Glutamatergic neuron (in vitro differentiated cells): Measurements from ENCODE around the gene P2RY11. TPM values are rescaled to one million over a fixed set of nuclear protein-coding genes. Genes with fewer than 3 reads are reported as not detected.

Source experiments
- DNase-seq: peaks from one replicate; pipeline ENCODE4 v3.0.0; 2022
- H3K27ac Mint-ChIP-seq: one replicate; pipeline ENCODE4 v1.8.0; 2020; ENCODE audit warnings: mild to moderate bottlenecking, mixed read lengths, inconsistent platforms; ENCODE audit not compliant: unreplicated experiment
- H3K27me3 Mint-ChIP-seq: one replicate; pipeline ENCODE4 v1.8.0; 2020; ENCODE audit warnings: mild to moderate bottlenecking, moderate library complexity, mixed read lengths, inconsistent platforms; ENCODE audit not compliant: unreplicated experiment
- H3K36me3 Mint-ChIP-seq: one replicate; pipeline ENCODE4 v1.8.0; 2020; ENCODE audit warnings: mild to moderate bottlenecking, mixed read lengths, inconsistent platforms; ENCODE audit not compliant: unreplicated experiment
- H3K4me1 Mint-ChIP-seq: one replicate; pipeline ENCODE4 v1.8.0; 2020; ENCODE audit warnings: mild to moderate bottlenecking, low read depth, mixed read lengths, inconsistent platforms; ENCODE audit not compliant: unreplicated experiment
- H3K4me3 Mint-ChIP-seq: one replicate; pipeline ENCODE4 v1.8.0; 2020; ENCODE audit warnings: mild to moderate bottlenecking, mixed read lengths, inconsistent platforms; ENCODE audit not compliant: unreplicated experiment
- H3K9me3 Mint-ChIP-seq: one replicate; pipeline ENCODE4 v1.8.0; 2020; ENCODE audit warnings: mild to moderate bottlenecking, moderate library complexity, mixed read lengths, inconsistent platforms; ENCODE audit not compliant: unreplicated experiment
- total RNA-seq: library from RNA; stranded (reverse); fragmentation: NEBNext Ultra II Directional; extraction: Animal tissue kit (Norgen Biotek cat#: 25700); gene quantifications from one replicate; pipeline ENCODE4 v1.2.1, GENCODE V29; 2021; ENCODE audit not compliant: unreplicated experiment
- TF ChIP-seq, protein P1 (sequence below): fragments of 200-600 bp; sonication (generic); IDR thresholded peaks from one replicate; pipeline ENCODE4 v1.5.0; 2021; ENCODE audit not compliant: partially characterized antibody, unreplicated experiment

The P2RY11 gene
- total RNA-seq, 1 donor from 2014 or later: 21.6 TPM

DNA sequence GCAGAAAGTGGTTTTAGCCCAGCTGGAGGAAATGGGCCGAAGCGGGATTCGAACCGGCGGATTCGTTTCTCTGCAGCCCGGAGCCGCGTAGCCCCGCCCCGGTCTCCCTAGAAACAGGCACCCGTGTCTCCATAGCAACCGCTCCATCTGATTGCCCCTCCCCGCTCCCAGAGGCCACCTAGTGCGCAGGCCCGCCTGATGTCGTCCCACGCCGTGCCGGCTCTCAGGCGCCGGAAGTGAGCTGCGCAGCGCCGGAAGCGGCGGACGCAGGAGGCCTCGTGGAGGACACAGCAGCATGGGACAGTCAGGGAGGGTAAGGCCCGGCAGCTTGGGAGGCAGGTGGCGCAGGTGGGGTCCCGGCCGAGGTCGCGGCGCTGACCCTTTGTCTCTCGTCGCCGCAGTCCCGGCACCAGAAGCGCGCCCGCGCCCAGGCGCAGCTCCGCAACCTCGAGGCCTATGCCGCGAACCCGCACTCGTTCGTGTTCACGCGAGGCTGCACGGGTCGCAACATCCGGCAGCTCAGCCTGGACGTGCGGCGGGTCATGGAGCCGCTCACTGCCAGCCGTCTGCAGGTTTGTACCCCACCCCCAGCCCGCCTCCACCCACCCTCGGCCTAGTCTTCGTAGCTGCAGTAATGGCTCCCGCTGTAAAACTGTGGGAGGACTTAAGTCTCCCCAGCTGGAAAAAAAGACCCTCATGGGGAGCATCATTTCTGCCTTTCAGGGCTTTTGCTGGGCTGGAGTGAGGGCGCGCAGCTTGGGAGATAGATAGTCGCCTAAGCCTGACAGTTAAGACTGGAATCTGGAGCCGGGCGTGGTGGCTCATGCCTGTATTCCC is 5.2 kb upstream of the P2RY11 start, which contains the start of gene PPAN:
TSS of gene PPAN (plus strand) at position 263 of the 837 bp plus-strand sequence. CDS start at position 296, 33 bp downstream.
- H3K9me3 Mint-ChIP-seq: peaks cover 5% of the 10 kb centered on the region
- H3K36me3 Mint-ChIP-seq: no peaks in the 10 kb centered on the region
- TF ChIP-seq, protein P1, sequence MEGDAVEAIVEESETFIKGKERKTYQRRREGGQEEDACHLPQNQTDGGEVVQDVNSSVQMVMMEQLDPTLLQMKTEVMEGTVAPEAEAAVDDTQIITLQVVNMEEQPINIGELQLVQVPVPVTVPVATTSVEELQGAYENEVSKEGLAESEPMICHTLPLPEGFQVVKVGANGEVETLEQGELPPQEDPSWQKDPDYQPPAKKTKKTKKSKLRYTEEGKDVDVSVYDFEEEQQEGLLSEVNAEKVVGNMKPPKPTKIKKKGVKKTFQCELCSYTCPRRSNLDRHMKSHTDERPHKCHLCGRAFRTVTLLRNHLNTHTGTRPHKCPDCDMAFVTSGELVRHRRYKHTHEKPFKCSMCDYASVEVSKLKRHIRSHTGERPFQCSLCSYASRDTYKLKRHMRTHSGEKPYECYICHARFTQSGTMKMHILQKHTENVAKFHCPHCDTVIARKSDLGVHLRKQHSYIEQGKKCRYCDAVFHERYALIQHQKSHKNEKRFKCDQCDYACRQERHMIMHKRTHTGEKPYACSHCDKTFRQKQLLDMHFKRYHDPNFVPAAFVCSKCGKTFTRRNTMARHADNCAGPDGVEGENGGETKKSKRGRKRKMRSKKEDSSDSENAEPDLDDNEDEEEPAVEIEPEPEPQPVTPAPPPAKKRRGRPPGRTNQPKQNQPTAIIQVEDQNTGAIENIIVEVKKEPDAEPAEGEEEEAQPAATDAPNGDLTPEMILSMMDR: no peak
- H3K27me3 Mint-ChIP-seq: peaks cover 6% of the 10 kb centered on the region
- peaks cover 5% of the 10 kb centered on the region for H3K4me1 Mint-ChIP-seq
- peak within 1 kb of the TSS; percentile 65 for H3K27ac Mint-ChIP-seq
- peak; percentile 98 for DNase-seq
- peak within 1 kb of the TSS; percentile 85 for H3K4me3 Mint-ChIP-seq

DNA sequence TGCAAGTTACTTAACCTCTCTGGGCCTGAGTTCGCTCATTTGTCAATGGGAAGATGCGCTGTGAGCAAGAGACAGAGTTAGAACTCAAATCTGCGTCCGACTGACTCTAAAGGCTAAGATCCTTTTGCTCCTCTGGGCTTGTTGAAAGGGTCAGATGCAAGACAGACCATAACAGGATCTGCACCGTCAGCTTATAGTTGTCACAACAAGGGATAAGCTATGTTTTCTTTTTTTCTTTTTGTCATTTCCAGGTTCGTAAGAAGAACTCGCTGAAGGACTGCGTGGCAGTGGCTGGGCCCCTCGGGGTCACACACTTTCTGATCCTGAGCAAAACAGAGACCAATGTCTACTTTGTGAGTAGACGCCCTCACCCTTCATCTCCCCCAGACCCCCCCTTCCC is 4.2 kb upstream of the P2RY11 start:
- H3K9me3 Mint-ChIP-seq: peaks cover 10% of the 10 kb centered on the region
- DNase-seq: no peak
- peak overlapping the region; percentile 65 for H3K27ac Mint-ChIP-seq
- H3K4me3 Mint-ChIP-seq: peak overlapping the region; percentile 85
- TF ChIP-seq, protein P1: no peak
- peaks cover 4% of the 10 kb centered on the region for H3K27me3 Mint-ChIP-seq
- peaks cover 5% of the 10 kb centered on the region for H3K4me1 Mint-ChIP-seq
- H3K36me3 Mint-ChIP-seq: no peaks in the 10 kb centered on the region

DNA sequence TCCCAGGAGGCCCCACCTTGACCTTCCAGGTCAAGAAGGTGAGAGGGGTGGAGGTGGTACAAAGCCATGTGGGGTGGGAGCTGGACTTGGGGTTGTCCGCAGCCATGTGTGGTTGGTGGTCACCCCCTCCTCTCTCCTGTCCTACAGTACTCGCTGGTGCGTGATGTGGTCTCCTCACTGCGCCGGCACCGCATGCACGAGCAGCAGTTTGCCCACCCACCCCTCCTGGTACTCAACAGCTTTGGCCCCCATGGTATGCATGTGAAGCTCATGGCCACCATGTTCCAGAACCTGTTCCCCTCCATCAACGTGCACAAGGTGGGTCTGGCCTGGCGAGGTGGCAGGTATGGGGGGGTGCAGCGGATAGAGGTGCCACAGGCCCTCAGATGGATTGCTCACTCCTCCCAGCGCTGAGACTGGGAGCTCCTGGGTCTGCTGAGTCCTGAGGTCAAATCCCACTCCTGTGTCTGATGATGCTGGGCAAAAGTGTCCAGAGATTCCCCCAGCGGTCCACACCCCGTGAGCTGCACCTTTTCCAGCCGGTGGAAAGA is 3.6 kb upstream of the P2RY11 start:
- H3K27ac Mint-ChIP-seq: no peak overlapping the region
- no peak for DNase-seq
- H3K4me1 Mint-ChIP-seq: peaks cover 5% of the 10 kb centered on the region
- TF ChIP-seq, protein P1: no peak
- H3K4me3 Mint-ChIP-seq: peak overlapping the region; percentile 85
- peaks cover 2% of the 10 kb centered on the region for H3K27me3 Mint-ChIP-seq
- H3K9me3 Mint-ChIP-seq: peaks cover 10% of the 10 kb centered on the region
- no peaks in the 10 kb centered on the region for H3K36me3 Mint-ChIP-seq

DNA sequence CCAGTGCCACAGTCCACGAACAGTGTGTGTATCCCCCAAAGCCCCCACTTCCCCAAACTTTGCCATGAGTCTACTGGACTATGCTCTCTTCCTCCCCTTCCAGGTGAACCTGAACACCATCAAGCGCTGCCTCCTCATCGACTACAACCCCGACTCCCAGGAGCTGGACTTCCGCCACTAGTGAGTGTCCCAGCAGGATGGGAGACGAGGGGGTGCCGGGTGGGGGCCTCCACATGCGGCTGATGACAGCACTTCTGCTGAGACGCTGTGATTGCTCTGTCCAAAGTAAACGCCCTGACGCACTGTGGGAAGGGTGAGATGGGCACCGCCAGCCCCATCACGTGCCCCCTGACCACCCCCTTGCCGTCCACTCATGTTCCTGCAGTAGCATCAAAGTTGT is 2.0 kb upstream of the P2RY11 start:
- no peak for DNase-seq
- H3K27ac Mint-ChIP-seq: no peak overlapping the region
- TF ChIP-seq, protein P1: no peak
- H3K36me3 Mint-ChIP-seq: no peaks in the 10 kb centered on the region
- H3K9me3 Mint-ChIP-seq: peaks cover 10% of the 10 kb centered on the region
- peaks cover 5% of the 10 kb centered on the region for H3K4me1 Mint-ChIP-seq
- no peak overlapping the region for H3K4me3 Mint-ChIP-seq
- peaks cover 2% of the 10 kb centered on the region for H3K27me3 Mint-ChIP-seq
